ENCODE measurements around the gene ACTL6A. TPM values are rescaled to one million over a fixed set of nuclear protein-coding genes. Genes with fewer than 3 reads are reported as not detected.

The ACTL6A gene
- total RNA-seq, 4 donors from 2014 or later, result 27.4 to 34.5 (median 34.1) TPM

DNA sequence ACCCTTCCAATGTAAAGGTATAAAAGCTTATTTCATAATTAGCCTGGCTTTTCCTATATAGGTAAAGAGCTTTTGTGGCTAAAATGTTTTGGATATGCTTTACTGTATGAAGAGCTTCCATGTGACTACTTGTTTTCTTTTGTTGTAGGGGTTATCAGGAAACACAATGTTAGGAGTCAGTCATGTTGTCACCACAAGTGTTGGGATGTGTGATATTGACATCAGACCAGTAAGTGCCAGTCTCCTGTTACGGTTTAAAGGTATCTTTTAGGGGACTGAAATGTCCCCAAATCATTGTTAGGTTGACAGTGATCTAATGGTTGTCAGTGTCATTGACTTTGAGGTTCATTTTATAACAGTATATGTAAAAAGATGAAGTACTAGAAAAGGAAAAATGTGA, 18.3 kb downstream of the ACTL6A start:
- no peaks in the 10 kb centered on the region for H3K4me1 ChIP-seq
- no peak overlapping the region for H3K27ac ChIP-seq (replicated peaks in 1 of 4)
- no peak for DNase-seq (ENCODE audit: extremely low spot score)
- H3K4me3 ChIP-seq, result no peak overlapping the region
- no peaks in the 10 kb centered on the region for H3K9me3 ChIP-seq
- TF ChIP-seq, protein P1, sequence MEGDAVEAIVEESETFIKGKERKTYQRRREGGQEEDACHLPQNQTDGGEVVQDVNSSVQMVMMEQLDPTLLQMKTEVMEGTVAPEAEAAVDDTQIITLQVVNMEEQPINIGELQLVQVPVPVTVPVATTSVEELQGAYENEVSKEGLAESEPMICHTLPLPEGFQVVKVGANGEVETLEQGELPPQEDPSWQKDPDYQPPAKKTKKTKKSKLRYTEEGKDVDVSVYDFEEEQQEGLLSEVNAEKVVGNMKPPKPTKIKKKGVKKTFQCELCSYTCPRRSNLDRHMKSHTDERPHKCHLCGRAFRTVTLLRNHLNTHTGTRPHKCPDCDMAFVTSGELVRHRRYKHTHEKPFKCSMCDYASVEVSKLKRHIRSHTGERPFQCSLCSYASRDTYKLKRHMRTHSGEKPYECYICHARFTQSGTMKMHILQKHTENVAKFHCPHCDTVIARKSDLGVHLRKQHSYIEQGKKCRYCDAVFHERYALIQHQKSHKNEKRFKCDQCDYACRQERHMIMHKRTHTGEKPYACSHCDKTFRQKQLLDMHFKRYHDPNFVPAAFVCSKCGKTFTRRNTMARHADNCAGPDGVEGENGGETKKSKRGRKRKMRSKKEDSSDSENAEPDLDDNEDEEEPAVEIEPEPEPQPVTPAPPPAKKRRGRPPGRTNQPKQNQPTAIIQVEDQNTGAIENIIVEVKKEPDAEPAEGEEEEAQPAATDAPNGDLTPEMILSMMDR (IDR thresholded peaks at IDR 0.05), result no peak
- TF ChIP-seq POLR2A (IDR thresholded peaks at IDR 0.05; ENCODE audit: low read depth) (no peak), EP300 (IDR thresholded peaks at IDR 0.05) (no peak), POLR2AphosphoS5 (IDR thresholded peaks at IDR 0.05) (no peak)
- intact Hi-C loops (cut with DNase I), result no loop called here
- 100% methylated on average over 1 of the region's 1 CpG for WGBS
- H3K27me3 ChIP-seq, result no peaks in the 10 kb centered on the region
- H3K36me3 ChIP-seq, result peaks cover 23 to 92% (median 80%) of the 10 kb centered on the region in 4 donors

DNA sequence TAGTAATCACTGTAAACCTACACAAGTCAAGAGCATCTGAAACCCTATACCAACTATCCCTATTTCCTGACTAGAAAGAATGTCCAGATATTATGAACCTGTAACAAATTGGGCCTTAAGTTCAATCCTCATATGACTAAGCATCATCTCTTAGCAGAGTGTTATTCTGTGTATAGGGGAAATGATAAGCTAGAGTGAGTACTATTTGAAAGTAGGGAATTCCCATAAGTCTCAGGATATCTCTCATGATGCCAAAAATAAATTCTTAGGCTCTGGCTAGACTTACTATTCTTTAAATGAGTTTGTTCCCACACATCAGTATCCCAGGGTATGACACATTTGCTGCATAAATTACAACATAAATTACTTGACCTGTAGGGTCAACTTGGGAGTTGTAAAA, 26.4 kb downstream of the ACTL6A start:
- DNase-seq (ENCODE audit: extremely low spot score), result no peak
- Histone ChIP-seq H3K27me3 (no peaks in the 10 kb centered on the region), H3K36me3 (peaks cover 43 to 100% (median 86%) of the 10 kb centered on the region in 4 donors), H3K9me3 (no peaks in the 10 kb centered on the region), H3K27ac (replicated peaks in 1 of 4) (no peak overlapping the region), H3K4me3 (no peak overlapping the region), H3K4me1 (peaks cover 0 to 19% (median 15%) of the 10 kb centered on the region in 4 donors)
- TF ChIP-seq EP300 (IDR thresholded peaks at IDR 0.05) (no peak), POLR2A (IDR thresholded peaks at IDR 0.05; ENCODE audit: low read depth) (no peak), POLR2AphosphoS5 (IDR thresholded peaks at IDR 0.05) (no peak)
- TF ChIP-seq, protein P1 (IDR thresholded peaks at IDR 0.05), result no peak
- intact Hi-C loops (cut with DNase I), result no loop called here

DNA sequence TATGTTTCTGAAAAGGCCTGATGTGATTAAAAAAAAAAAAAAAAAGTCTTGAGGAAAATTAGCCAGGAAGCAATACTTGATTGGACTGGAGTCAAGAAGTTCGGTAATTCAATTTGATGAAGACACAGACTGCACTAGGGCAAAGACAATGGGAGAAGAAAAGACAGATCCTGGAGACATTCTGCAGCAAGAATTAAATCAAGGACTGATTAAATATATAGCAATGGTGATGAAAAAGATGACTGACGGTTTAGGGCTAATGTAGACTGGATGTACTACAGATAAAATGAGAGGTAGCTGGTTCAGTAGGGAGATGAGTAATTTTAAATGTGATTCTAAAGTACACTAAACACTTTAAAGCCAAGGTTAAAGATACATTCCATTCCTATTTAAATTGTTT, 27.9 kb downstream of the ACTL6A start:
- DNase-seq (ENCODE audit: extremely low spot score), result no peak
- peaks cover 41 to 100% (median 89%) of the 10 kb centered on the region in 4 donors for H3K36me3 ChIP-seq

DNA sequence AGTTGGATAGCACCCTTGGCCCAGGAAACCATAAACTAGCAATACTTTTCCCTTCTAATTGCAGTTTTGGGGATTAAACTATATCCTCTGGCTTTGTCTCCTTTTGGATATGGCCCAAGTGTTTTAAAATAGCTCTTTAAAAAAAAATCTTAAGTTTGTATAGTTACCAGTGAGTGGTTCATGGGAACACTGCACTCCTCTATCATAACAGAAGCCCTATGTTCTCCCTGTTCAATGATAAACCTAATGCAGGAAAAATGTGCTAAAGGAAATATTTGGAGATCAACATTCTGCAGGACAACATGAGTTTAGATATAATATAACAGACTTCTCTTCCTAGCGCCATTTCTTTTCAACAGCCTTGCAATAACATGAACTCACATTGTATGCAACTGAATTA, 28.6 kb downstream of the ACTL6A start:
- Histone ChIP-seq H3K36me3 (peaks cover 44 to 100% (median 90%) of the 10 kb centered on the region in 4 donors), H3K9me3 (no peaks in the 10 kb centered on the region), H3K4me3 (no peak overlapping the region), H3K27ac (replicated peaks in 1 of 4) (peak overlapping the region in 2 of 4 donors; percentile 17 to 40), H3K27me3 (no peaks in the 10 kb centered on the region), H3K4me1 (peaks cover 0 to 19% (median 15%) of the 10 kb centered on the region in 4 donors)
- intact Hi-C loops (cut with DNase I), result no loop called here
- no peak for TF ChIP-seq POLR2A (IDR thresholded peaks at IDR 0.05; ENCODE audit: low read depth)
- no peak for TF ChIP-seq POLR2AphosphoS5 (IDR thresholded peaks at IDR 0.05)
- TF ChIP-seq, protein P1 (IDR thresholded peaks at IDR 0.05), result no peak
- no peak for TF ChIP-seq EP300 (IDR thresholded peaks at IDR 0.05)
- WGBS, result 59% methylated on average over 1 of the region's 1 CpG
- no peak for DNase-seq (ENCODE audit: extremely low spot score)

More for the DNA sequence above, 27.9 kb downstream of the ACTL6A start:
- H3K9me3 ChIP-seq, result no peaks in the 10 kb centered on the region
- intact Hi-C loops (cut with DNase I), result no loop called here
- no peak overlapping the region for H3K4me3 ChIP-seq
- no peak for TF ChIP-seq POLR2AphosphoS5 (IDR thresholded peaks at IDR 0.05)
- no peak for TF ChIP-seq EP300 (IDR thresholded peaks at IDR 0.05)
- no peak for TF ChIP-seq POLR2A (IDR thresholded peaks at IDR 0.05; ENCODE audit: low read depth)
- TF ChIP-seq, protein P1 (IDR thresholded peaks at IDR 0.05), result no peak
- H3K27me3 ChIP-seq, result no peaks in the 10 kb centered on the region
- WGBS, result 61% methylated on average over 2 of the region's 2 CpGs
- H3K4me1 ChIP-seq, result peaks cover 0 to 19% (median 15%) of the 10 kb centered on the region in 4 donors
- H3K27ac ChIP-seq (replicated peaks in 1 of 4), result peak overlapping the region in 2 of 4 donors; percentile 17 to 40

DNA sequence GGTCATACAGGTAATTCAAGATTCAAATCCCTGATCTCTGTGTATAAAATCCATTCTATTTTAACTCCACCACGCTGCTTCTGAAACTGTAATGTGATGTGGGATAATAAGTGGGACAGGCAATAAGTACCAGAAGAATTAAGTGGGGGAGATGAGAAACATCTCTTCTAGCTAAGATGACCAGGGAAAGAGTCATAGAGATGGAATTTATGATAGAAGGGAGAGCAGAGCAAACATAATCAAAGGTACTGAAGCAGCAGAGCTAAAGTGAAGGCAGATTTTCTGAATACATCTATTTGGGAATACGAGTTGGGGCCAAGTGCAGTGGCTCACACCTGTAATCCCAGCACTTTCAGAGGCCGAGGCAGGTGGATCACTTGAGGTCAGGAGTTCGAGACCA, 36.8 kb downstream of the ACTL6A start:
- Histone ChIP-seq H3K27me3 (no peaks in the 10 kb centered on the region), H3K27ac (replicated peaks in 1 of 4) (no peak overlapping the region), H3K4me1 (peaks cover 7 to 18% (median 14%) of the 10 kb centered on the region in 4 donors), H3K36me3 (peaks cover 24 to 78% (median 72%) of the 10 kb centered on the region in 4 donors), H3K9me3 (no peaks in the 10 kb centered on the region), H3K4me3 (no peak overlapping the region)
- DNase-seq (ENCODE audit: extremely low spot score), result no peak
- 91% methylated on average over 4 of the region's 4 CpGs for WGBS
- TF ChIP-seq, protein P1 (IDR thresholded peaks at IDR 0.05), result no peak
- no peak for TF ChIP-seq EP300 (IDR thresholded peaks at IDR 0.05)
- TF ChIP-seq POLR2AphosphoS5 (IDR thresholded peaks at IDR 0.05), result no peak
- TF ChIP-seq POLR2A (IDR thresholded peaks at IDR 0.05; ENCODE audit: low read depth), result no peak
- intact Hi-C loops (cut with DNase I), result no loop called here

All from esophagus muscularis mucosa (tissue), 4 donors.